GM15510 (cell line): Measurements from ENCODE around the gene NFILZ.

Source experiments
- POLR2A ChIP-seq: IDR thresholded peaks from 3 replicates; pipeline ENCODE4 v1.6.1; 2011; ENCODE audit warnings: borderline replicate concordance; ENCODE audit not compliant: insufficient read length; ENCODE audit errors: extremely low read depth

The NFILZ gene

GRCh38 chr19:8607386-8607785 is 23.0 kb upstream of the NFILZ start:
- TF ChIP-seq POLR2A = no peak

GRCh38 chr19:8608941-8609278 is 21.5 kb upstream of the NFILZ start:
- TF ChIP-seq POLR2A = no peak

- no peak for TF ChIP-seq POLR2A
These were observed 21.0 kb upstream of the NFILZ start for GRCh38 chr19:8609279-8610040.

GRCh38 chr19:8610041-8610935 is 20.1 kb upstream of the NFILZ start, which contains the start of gene ADAMTS10:
TSS of gene ADAMTS10 (minus strand) at chr19:8610715. CDS start at chr19:8605710, 5,005 bp downstream.
- TF ChIP-seq POLR2A = no peak

GRCh38 chr19:8610936-8611300 is 19.5 kb upstream of the NFILZ start:
- no peak for TF ChIP-seq POLR2A

- TF ChIP-seq POLR2A = no peak
These were observed 19.0 kb upstream of the NFILZ start for GRCh38 chr19:8611391-8611876.

- no peak for TF ChIP-seq POLR2A
These were observed 18.3 kb upstream of the NFILZ start for GRCh38 chr19:8611877-8612806.

DNA sequence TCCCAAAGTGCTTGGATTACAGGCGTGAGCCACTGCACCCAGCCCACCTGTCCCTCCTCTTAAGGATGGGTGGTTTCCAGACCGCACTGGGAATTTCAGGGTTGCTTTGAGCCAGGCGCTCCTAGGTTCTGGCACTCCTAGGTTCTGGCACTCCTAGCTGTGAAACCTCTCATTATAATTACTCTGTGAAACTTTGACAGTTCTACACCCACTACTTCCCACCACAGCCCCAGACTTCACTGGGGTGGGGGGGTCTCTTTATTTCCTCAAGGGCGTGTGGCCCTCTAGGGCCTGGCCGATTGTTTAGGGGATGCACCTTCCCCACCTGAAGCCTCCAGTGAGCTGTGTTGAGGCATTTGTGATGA is 17.6 kb upstream of the NFILZ start:
- no peak for TF ChIP-seq POLR2A

DNA sequence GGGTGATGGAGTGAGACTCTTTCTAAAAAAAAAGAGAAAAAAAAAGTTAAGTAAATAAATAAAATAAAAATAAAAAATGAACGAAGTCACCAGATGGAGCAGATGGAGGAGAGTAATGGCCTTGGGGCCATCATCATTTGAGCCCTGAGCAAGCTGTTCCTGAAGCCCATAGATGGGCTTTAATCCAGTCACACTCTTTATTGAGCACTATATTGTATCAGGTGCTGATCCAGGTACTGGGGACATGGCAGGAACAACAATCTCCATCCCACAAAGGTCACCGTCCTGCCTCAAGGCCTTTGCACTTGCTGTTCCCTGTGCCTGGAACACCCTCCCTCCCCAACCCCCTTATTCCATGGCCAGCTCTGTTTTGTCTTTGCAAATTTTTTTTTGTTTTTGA is 16.0 kb upstream of the NFILZ start:
- no peak for TF ChIP-seq POLR2A

- TF ChIP-seq POLR2A = no peak
These were observed 15.4 kb upstream of the NFILZ start for GRCh38 chr19:8615024-8615423.

DNA sequence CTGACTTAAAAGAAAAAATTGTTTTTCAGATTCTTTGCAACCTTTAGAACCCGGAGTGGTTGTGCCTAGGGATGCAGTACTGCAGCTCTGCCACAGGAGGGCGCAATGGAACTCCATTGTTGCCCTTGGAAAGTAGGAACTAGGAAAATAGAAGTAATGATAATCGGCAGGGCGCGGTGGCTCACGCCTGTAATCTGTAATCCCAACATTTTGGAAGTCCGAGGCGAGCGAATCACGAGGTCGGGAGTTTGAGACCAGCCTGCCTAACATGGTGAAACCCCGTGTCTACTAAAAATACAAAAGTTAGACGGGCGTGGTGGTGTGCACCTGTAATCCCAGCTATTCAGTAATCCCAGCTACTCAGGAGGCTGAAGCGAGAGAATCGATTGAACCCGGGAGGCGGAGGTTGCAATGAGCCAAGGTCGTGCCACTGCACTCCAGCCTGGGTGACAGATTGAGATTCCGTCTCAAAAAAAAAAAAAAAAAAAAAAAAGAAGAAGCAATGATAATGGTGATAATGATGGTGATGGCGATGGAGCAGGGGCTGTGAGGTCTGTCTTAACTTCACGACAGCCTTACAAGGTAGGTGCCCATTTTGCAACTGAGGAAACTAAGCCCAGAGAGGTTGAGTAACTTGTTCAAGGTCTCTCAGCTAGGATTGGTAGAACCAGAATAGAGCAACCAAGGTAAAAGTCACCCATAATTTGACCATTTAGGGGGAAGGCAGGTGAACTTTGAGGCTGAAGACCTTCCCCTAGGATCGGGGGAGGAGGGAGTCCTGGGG is 14.4 kb upstream of the NFILZ start:
- TF ChIP-seq POLR2A = no peak

GRCh38 chr19:8616861-8617260 is 13.6 kb upstream of the NFILZ start:
- no peak for TF ChIP-seq POLR2A

DNA sequence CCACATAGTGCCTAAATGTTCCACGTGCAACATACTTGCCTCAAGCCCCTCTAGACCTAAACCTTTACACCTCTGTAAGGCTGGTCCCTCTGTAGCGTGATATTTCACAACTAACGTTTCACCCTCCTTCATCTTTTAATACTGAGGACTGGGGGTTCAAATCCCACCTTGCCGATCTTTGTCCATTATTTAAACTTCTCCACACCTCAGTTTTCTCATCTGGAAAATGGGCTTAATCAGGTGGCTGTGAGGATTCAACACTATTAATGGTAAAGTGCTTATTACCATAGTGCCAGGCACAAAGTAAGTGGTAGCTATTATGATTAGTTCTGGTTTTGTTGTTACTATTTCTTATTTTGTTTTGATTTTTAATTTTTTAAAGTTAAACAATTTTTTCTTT is 12.4 kb upstream of the NFILZ start:
- TF ChIP-seq POLR2A = no peak

- TF ChIP-seq POLR2A = no peak
These were observed 11.7 kb upstream of the NFILZ start for GRCh38 chr19:8618751-8619150.

DNA sequence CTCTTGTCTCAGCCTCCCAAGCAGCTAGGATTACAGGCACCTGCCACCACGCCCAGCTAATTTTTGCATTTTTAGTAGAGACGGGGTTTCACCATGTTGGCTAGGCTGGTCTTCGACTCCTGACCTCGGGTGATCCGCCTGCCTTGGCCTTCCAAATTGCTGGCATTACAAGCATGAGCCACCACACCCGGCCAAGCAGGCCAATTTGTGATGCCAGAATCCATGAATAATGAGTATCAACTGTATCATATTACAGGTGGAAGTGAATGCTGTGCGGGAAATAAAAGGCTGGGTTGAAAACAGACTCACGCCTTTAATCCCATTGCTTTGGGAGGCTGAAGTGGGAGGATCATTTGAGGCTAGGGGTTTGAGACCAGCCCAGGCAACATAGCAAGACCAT is 3.6 kb upstream of the NFILZ start:
- no peak for TF ChIP-seq POLR2A

DNA sequence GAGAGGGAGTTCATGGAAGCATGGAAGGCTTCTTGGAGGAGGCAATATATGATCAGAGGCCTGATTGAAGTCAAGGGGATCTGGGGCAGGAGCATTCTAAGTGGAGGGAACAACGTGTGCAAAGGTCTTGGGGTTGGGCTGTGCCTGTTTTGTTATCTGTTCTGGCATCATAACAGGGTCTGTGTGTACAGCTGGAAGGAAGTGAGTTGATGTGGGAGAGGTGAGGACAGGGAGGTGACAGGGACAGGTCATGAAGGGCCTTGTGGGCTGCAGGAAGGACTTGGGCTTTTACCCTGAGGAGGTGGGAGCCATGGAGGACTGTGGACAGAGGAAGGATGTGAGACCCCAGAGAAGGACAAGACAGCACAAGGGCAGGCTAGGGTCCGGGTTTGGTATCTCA is 1.2 kb upstream of the NFILZ start:
- TF ChIP-seq POLR2A = no peak
